OCI-LY1 (cell line): ENCODE results near the gene LDLRAD4.

ENCODE experiments used
- H2AFZ ChIP-seq: fragments of 200-600 bp; sonication (generic), shearing (Covaris generic); 2 replicates; pipeline ENCODE4 v1.6.0; 2014; ENCODE audit warnings: antibody characterized with exemption, mild to moderate bottlenecking, low read length
- H3F3A ChIP-seq: fragments of 200-600 bp; sonication (generic), shearing (Covaris generic); 2 replicates; pipeline ENCODE4 v1.6.0; 2014; ENCODE audit warnings: mild to moderate bottlenecking, antibody characterized with exemption, low read length, moderate library complexity; ENCODE audit not compliant: insufficient read depth
- H3K27ac ChIP-seq: fragments of 200-600 bp; sonication (generic); 2 replicates; pipeline ENCODE4 v1.5.1; 2014; ENCODE audit warnings: low read length, mixed run types, mild to moderate bottlenecking, low read depth; ENCODE audit not compliant: poor library complexity, severe bottlenecking
- H3K27me3 ChIP-seq: fragments of 200-600 bp; sonication (generic); 2 replicates; pipeline ENCODE4 v1.6.0; 2014; ENCODE audit warnings: antibody characterized with exemption, mild to moderate bottlenecking, low read length, moderate library complexity; ENCODE audit not compliant: insufficient read depth
- H3K36me3 ChIP-seq: fragments of 200-600 bp; sonication (generic); 2 replicates; pipeline ENCODE4 v1.6.1; 2014; ENCODE audit warnings: mild to moderate bottlenecking, antibody characterized with exemption, low read length, moderate library complexity, mixed read lengths; ENCODE audit not compliant: insufficient read depth
- H3K4me1 ChIP-seq: fragments of 200-600 bp; sonication (generic); 2 replicates; pipeline ENCODE4 v1.5.1; 2014; ENCODE audit warnings: mild to moderate bottlenecking, low read length, moderate library complexity; ENCODE audit not compliant: insufficient read depth, severe bottlenecking
- H3K4me2 ChIP-seq: fragments of 200-600 bp; sonication (generic), shearing (Covaris generic); 2 replicates; pipeline ENCODE4 v1.6.1; 2014; ENCODE audit warnings: low read length
- H3K4me3 ChIP-seq: fragments of 200-600 bp; sonication (generic); 2 replicates; pipeline ENCODE4 v1.5.1; 2014; ENCODE audit warnings: low read length, low read depth, mild to moderate bottlenecking, mixed read lengths; ENCODE audit not compliant: poor library complexity, severe bottlenecking
- H3K79me2 ChIP-seq: fragments of 200-600 bp; shearing (Covaris generic); 2 replicates; pipeline ENCODE4 v1.6.1; 2016; ENCODE audit warnings: mixed run types, low read length, mixed read lengths; ENCODE audit not compliant: insufficient read depth
- H3K9ac ChIP-seq: fragments of 200-600 bp; sonication (generic), shearing (Covaris generic); 2 replicates; pipeline ENCODE4 v1.6.1; 2014; ENCODE audit warnings: mild to moderate bottlenecking, low read length, mixed read lengths
- H3K9me2 ChIP-seq: fragments of 200-600 bp; sonication (generic), shearing (Covaris generic); 2 replicates; pipeline ENCODE4 v1.6.1; 2014; ENCODE audit warnings: low read depth, mild to moderate bottlenecking, low read length, mixed read lengths
- H3K9me3 ChIP-seq: fragments of 200-600 bp; shearing (Covaris generic); 2 replicates; pipeline ENCODE4 v1.6.1; 2014; ENCODE audit warnings: low read length, mixed read lengths
- H4K20me1 ChIP-seq: fragments of 200-600 bp; sonication (generic), shearing (Covaris generic); 2 replicates; pipeline ENCODE4 v1.6.0; 2016; ENCODE audit warnings: mild to moderate bottlenecking, low read length; ENCODE audit not compliant: insufficient read depth
- CTCF ChIP-seq: fragments of 200-600 bp; sonication (generic), shearing (Covaris generic); IDR thresholded peaks from 2 replicates; pipeline ENCODE4 v1.5.1; 2017; ENCODE audit warnings: mild to moderate bottlenecking, antibody characterized with exemption, low read length, moderate library complexity, mixed read lengths
- EZH2 ChIP-seq: fragments of 200-600 bp; sonication (generic), shearing (Covaris generic); IDR thresholded peaks from 2 replicates; pipeline ENCODE4 v1.8.0; 2017; ENCODE audit warnings: borderline replicate concordance, mixed run types, mild to moderate bottlenecking, antibody characterized with exemption, low read length, moderate library complexity, mixed read lengths

Gene LDLRAD4

DNA sequence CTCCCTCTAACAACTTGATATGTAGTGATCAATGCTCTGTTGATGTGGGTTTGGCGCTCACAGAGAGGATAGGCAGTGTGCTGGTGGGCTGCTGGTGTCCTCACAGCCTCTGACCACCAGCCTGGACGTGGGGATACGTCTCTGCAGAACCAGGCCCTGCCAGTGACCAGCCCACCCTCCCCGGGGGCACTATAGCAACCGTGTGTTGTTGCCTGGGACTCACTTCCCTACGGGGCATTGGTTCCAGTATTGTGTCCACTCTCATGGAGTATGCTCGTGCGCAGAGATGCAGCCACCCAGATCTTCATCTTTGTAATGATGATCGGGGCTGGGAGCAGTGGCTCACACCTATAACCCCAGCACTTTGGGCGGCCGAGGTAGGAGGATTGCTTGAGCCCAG, 180.1 kb downstream of the LDLRAD4 start:
- Histone ChIP-seq H3K36me3 (no peaks in the 10 kb centered on the region; the same call in 1 of the 2 replicates), H3K79me2 (no peaks in the 10 kb centered on the region), H3K4me1 (no peaks in the 10 kb centered on the region), H3K4me2 (no peak overlapping the region), H4K20me1 (no peaks in the 10 kb centered on the region), H3K27me3 (0 out of 2 replicates have a peak, but pooled peaks cover 3% of the 10 kb centered on the region), H3K4me3 (no peak overlapping the region), H3F3A (no peaks in the 10 kb centered on the region), H3K9me3 (no peaks in the 10 kb centered on the region), H2AFZ (no peak overlapping the region), H3K27ac (no peak overlapping the region), H3K9ac (no peak overlapping the region), H3K9me2 (no peaks in the 10 kb centered on the region)
- no peak for TF ChIP-seq CTCF
- TF ChIP-seq EZH2: no peak

DNA sequence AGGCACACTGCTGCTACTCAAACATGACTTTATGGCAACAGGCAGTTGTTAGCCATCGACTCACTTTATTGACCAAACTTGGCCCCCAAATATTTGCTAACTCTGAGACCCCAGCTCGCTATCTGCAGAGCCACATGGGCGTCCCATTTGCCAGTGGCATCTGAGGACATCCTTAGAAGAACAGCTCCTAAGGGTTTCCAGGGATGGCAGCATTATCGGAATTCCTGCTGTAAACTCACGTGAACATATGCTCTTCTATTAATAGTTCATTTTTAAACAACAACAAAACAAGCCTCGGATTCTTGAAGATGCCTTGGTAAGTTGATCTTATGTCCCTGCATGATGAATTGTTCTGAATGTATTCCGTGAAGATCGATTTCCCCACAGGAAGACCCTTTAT, 181.0 kb downstream of the LDLRAD4 start:
- TF ChIP-seq EZH2 (no peak), CTCF (no peak)
- Histone ChIP-seq H3K36me3 (no peaks in the 10 kb centered on the region; the same call in 1 of the 2 replicates), H3K9me2 (no peaks in the 10 kb centered on the region), H3F3A (no peaks in the 10 kb centered on the region), H3K27me3 (0 out of 2 replicates have a peak, but pooled peaks cover 3% of the 10 kb centered on the region), H3K4me3 (no peak overlapping the region), H3K79me2 (no peaks in the 10 kb centered on the region), H3K27ac (no peak overlapping the region), H3K9me3 (no peaks in the 10 kb centered on the region), H3K4me2 (no peak overlapping the region), H4K20me1 (no peaks in the 10 kb centered on the region), H3K9ac (no peak overlapping the region), H2AFZ (no peak overlapping the region), H3K4me1 (no peaks in the 10 kb centered on the region)

DNA sequence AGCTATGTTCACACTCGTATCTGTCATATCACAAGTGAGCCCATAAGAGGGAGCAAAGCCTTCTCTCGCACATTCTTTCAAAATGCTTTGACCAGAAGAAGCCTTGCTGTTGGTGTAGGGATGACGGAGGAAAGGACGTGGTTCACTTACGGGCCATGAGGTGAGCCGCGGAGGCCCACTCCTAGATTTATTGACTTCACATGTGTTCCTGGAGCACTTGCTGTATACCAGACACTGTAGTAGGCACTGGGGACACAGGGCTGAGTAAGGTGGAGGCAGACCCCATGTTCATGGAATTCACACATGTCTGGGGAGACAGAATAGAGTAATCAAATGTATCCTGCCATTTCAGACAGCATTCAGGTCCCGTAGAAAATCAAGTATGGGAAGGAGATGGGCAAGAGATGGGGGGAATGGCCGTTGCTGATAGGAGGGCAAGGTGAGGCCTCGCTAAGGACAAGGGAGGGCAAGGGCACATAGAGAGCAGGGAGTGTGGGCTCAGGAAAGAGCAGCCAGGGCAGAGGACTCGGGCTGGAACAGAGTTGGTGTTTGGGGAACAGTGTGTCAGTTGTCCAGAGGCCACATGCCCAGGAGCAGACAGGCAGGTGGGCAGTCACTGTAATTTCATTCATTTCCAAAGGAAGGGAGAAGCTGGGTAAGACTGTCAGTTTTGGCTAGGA, 182.2 kb downstream of the LDLRAD4 start:
- Histone ChIP-seq H3K4me2 (no peak overlapping the region), H3K79me2 (no peaks in the 10 kb centered on the region), H3K4me1 (no peaks in the 10 kb centered on the region), H3F3A (no peaks in the 10 kb centered on the region), H4K20me1 (no peaks in the 10 kb centered on the region), H3K9ac (no peak overlapping the region), H3K36me3 (no peaks in the 10 kb centered on the region; the same call in 1 of the 2 replicates), H3K9me3 (no peaks in the 10 kb centered on the region), H3K27ac (no peak overlapping the region), H3K9me2 (no peaks in the 10 kb centered on the region), H2AFZ (no peak overlapping the region), H3K4me3 (no peak overlapping the region), H3K27me3 (0 out of 2 replicates have a peak, but pooled peaks cover 3% of the 10 kb centered on the region)
- TF ChIP-seq CTCF (no peak), EZH2 (no peak)
